Measurements from ENCODE around the gene HELT.
"Not testable (repeated sequence)": the region's sequence is repeated elsewhere in the genome, so short reads cannot be mapped to it uniquely, and the experiment has no call there.

The HELT gene

GRCh38 chr4:184983672-184984356 lies 34.5 kb upstream of the HELT start:
- no peak overlapping the region for H3K27ac ChIP-seq
- TF ChIP-seq FOXP2 (optimal IDR thresholded peaks at IDR 0.05; ENCODE audit: control extremely low read depth, extremely low read length, insufficient read depth) (no peak), EZH2 (IDR thresholded peaks at IDR 0.05) (no peak), POLR2AphosphoS5 (IDR thresholded peaks at IDR 0.05; ENCODE audit: borderline replicate concordance, low read depth, low read length) (no peak)
- no peaks in the 10 kb centered on the region for H3K9me3 ChIP-seq (ENCODE audit: low read depth, low read length)
- H3K9ac ChIP-seq (ENCODE audit: insufficient read length) = no peak overlapping the region
- H3K4me3 ChIP-seq = peak overlapping the region; percentile 41
- no peaks in the 10 kb centered on the region for H3K36me3 ChIP-seq (ENCODE audit: insufficient read depth, low read length)
- DNase-seq (ENCODE audit: low read depth, low spot score) = no peak

- Histone ChIP-seq H3K9me3 (ENCODE audit: low read depth, low read length) (no peaks in the 10 kb centered on the region), H3K36me3 (ENCODE audit: insufficient read depth, low read length) (no peaks in the 10 kb centered on the region), H3K4me3 (no peak overlapping the region), H3K27ac (no peak overlapping the region), H3K9ac (ENCODE audit: insufficient read length) (no peak overlapping the region)
- TF ChIP-seq POLR2AphosphoS5 (IDR thresholded peaks at IDR 0.05; ENCODE audit: borderline replicate concordance, low read depth, low read length) (no peak), EZH2 (IDR thresholded peaks at IDR 0.05) (no peak), FOXP2 (optimal IDR thresholded peaks at IDR 0.05; ENCODE audit: control extremely low read depth, extremely low read length, insufficient read depth) (no peak)
- no peak for DNase-seq (ENCODE audit: low read depth, low spot score)
Observed at GRCh38 chr4:184987493-184988031, 30.7 kb upstream of the HELT start.

- DNase-seq (ENCODE audit: low read depth, low spot score) = no peak
- no peak for TF ChIP-seq POLR2AphosphoS5 (IDR thresholded peaks at IDR 0.05; ENCODE audit: borderline replicate concordance, low read depth, low read length)
- TF ChIP-seq FOXP2 (optimal IDR thresholded peaks at IDR 0.05; ENCODE audit: control extremely low read depth, extremely low read length, insufficient read depth) = no peak
- no peak for TF ChIP-seq EZH2 (IDR thresholded peaks at IDR 0.05)
- Histone ChIP-seq H3K9ac (ENCODE audit: insufficient read length) (no peak overlapping the region), H3K9me3 (ENCODE audit: low read depth, low read length) (no peaks in the 10 kb centered on the region), H3K4me3 (no peak overlapping the region), H3K36me3 (ENCODE audit: insufficient read depth, low read length) (no peaks in the 10 kb centered on the region), H3K27ac (no peak overlapping the region)
Observed at GRCh38 chr4:184988611-184989010, 29.7 kb upstream of the HELT start.

GRCh38 chr4:184989283-184989682 lies 29.0 kb upstream of the HELT start:
- not testable (repeated sequence) for H3K36me3 ChIP-seq (ENCODE audit: insufficient read depth, low read length); H3K27ac ChIP-seq; H3K9me3 ChIP-seq (ENCODE audit: low read depth, low read length); H3K9ac ChIP-seq (ENCODE audit: insufficient read length); H3K4me3 ChIP-seq; DNase-seq (ENCODE audit: low read depth, low spot score)

- not testable (repeated sequence) for H3K9me3 ChIP-seq (ENCODE audit: low read depth, low read length); H3K4me3 ChIP-seq; H3K9ac ChIP-seq (ENCODE audit: insufficient read length); H3K27ac ChIP-seq; H3K36me3 ChIP-seq (ENCODE audit: insufficient read depth, low read length); DNase-seq (ENCODE audit: low read depth, low spot score)
Observed at GRCh38 chr4:184990131-184990530, 28.2 kb upstream of the HELT start.

- no peaks in the 10 kb centered on the region for H3K36me3 ChIP-seq (ENCODE audit: insufficient read depth, low read length)
- H3K27ac ChIP-seq = no peak overlapping the region
- H3K9me3 ChIP-seq (ENCODE audit: low read depth, low read length) = no peaks in the 10 kb centered on the region
- no peak overlapping the region for H3K9ac ChIP-seq (ENCODE audit: insufficient read length)
- no peak overlapping the region for H3K4me3 ChIP-seq
- TF ChIP-seq EZH2 (IDR thresholded peaks at IDR 0.05) (no peak), POLR2AphosphoS5 (IDR thresholded peaks at IDR 0.05; ENCODE audit: borderline replicate concordance, low read depth, low read length) (no peak), FOXP2 (optimal IDR thresholded peaks at IDR 0.05; ENCODE audit: control extremely low read depth, extremely low read length, insufficient read depth) (no peak)
- DNase-seq (ENCODE audit: low read depth, low spot score) = no peak
Observed at GRCh38 chr4:184991860-184992259, 26.4 kb upstream of the HELT start.

- Histone ChIP-seq H3K9me3 (ENCODE audit: low read depth, low read length) (no peaks in the 10 kb centered on the region), H3K27ac (no peak overlapping the region), H3K4me3 (no peak overlapping the region), H3K9ac (ENCODE audit: insufficient read length) (no peak overlapping the region), H3K36me3 (ENCODE audit: insufficient read depth, low read length) (no peaks in the 10 kb centered on the region)
- TF ChIP-seq FOXP2 (optimal IDR thresholded peaks at IDR 0.05; ENCODE audit: control extremely low read depth, extremely low read length, insufficient read depth) (no peak), POLR2AphosphoS5 (IDR thresholded peaks at IDR 0.05; ENCODE audit: borderline replicate concordance, low read depth, low read length) (no peak), EZH2 (IDR thresholded peaks at IDR 0.05) (no peak)
- no peak for DNase-seq (ENCODE audit: low read depth, low spot score)
Observed at GRCh38 chr4:184992422-184992821, 25.9 kb upstream of the HELT start.

GRCh38 chr4:184993247-184993646 lies 25.0 kb upstream of the HELT start:
- DNase-seq (ENCODE audit: low read depth, low spot score) = no peak
- no peak overlapping the region for H3K4me3 ChIP-seq
- H3K36me3 ChIP-seq (ENCODE audit: insufficient read depth, low read length) = no peaks in the 10 kb centered on the region
- H3K9me3 ChIP-seq (ENCODE audit: low read depth, low read length) = no peaks in the 10 kb centered on the region
- H3K9ac ChIP-seq (ENCODE audit: insufficient read length) = no peak overlapping the region
- no peak for TF ChIP-seq EZH2 (IDR thresholded peaks at IDR 0.05)
- no peak overlapping the region for H3K27ac ChIP-seq

GRCh38 chr4:184994010-184994622 lies 24.2 kb upstream of the HELT start:
- TF ChIP-seq POLR2AphosphoS5 (IDR thresholded peaks at IDR 0.05; ENCODE audit: borderline replicate concordance, low read depth, low read length) (no peak), FOXP2 (optimal IDR thresholded peaks at IDR 0.05; ENCODE audit: control extremely low read depth, extremely low read length, insufficient read depth) (no peak), EZH2 (IDR thresholded peaks at IDR 0.05) (no peak)
- DNase-seq (ENCODE audit: low read depth, low spot score) = no peak

More at GRCh38 chr4:184994010-184994622, 24.2 kb upstream of the HELT start:
- no peak overlapping the region for H3K4me3 ChIP-seq
- no peak overlapping the region for H3K9ac ChIP-seq (ENCODE audit: insufficient read length)
- H3K9me3 ChIP-seq (ENCODE audit: low read depth, low read length) = no peaks in the 10 kb centered on the region
- H3K27ac ChIP-seq = no peak overlapping the region
- no peaks in the 10 kb centered on the region for H3K36me3 ChIP-seq (ENCODE audit: insufficient read depth, low read length)
